ENCODE results near the gene COX5B.

COX5B gene

GRCh38 chr2:97645112-97645694 lies 659 bp upstream of the COX5B start:
- no peak for TF ChIP-seq GLIS3 (CRISPR knock-in tag; IDR thresholded peaks at IDR 0.05)
- TF ChIP-seq TSHZ2 (CRISPR knock-in tag; IDR thresholded peaks at IDR 0.05), result no peak
- TF ChIP-seq ZNF70 (CRISPR knock-in tag; IDR thresholded peaks at IDR 0.05), result no peak
- TF ChIP-seq SNAI2 (CRISPR knock-in tag; IDR thresholded peaks at IDR 0.05), result no peak
- no peak for TF ChIP-seq ZFP3 (CRISPR knock-in tag; IDR thresholded peaks at IDR 0.05)
- TF ChIP-seq CSDC2 (CRISPR knock-in tag; IDR thresholded peaks at IDR 0.05), result 0 out of 2 replicates have a peak, but pooled peaks have one; percentile 35

GRCh38 chr2:97646977-97647376 lies 1.1 kb downstream of the COX5B start:
- TF ChIP-seq ZFP30 (CRISPR knock-in tag; IDR thresholded peaks at IDR 0.05) (no peak), PATZ1 (CRISPR knock-in tag; IDR thresholded peaks at IDR 0.05; ENCODE audit: borderline replicate concordance) (no peak), ZNF70 (CRISPR knock-in tag; IDR thresholded peaks at IDR 0.05) (no peak), ESRRG (CRISPR knock-in tag; IDR thresholded peaks at IDR 0.05) (no peak), CSRNP3 (CRISPR knock-in tag; IDR thresholded peaks at IDR 0.05) (no peak), BACH2 (CRISPR knock-in tag; IDR thresholded peaks at IDR 0.05; ENCODE audit: borderline replicate concordance) (no peak), TOX (CRISPR knock-in tag; IDR thresholded peaks at IDR 0.05; ENCODE audit: borderline replicate concordance) (no peak), ISL1 (CRISPR knock-in tag; IDR thresholded peaks at IDR 0.05) (no peak), ZC3H10 (CRISPR knock-in tag; IDR thresholded peaks at IDR 0.05) (no peak), CSDC2 (CRISPR knock-in tag; IDR thresholded peaks at IDR 0.05) (no peak), TCF4 (CRISPR knock-in tag; IDR thresholded peaks at IDR 0.05; ENCODE audit: borderline replicate concordance) (no peak), RARB (CRISPR knock-in tag; IDR thresholded peaks at IDR 0.05) (no peak), ZFP3 (CRISPR knock-in tag; IDR thresholded peaks at IDR 0.05) (no peak), ZNF565 (CRISPR knock-in tag; conservative IDR thresholded peaks at IDR 0.05; ENCODE audit: low read depth) (no peak)
- ATAC-seq, result no peak

More at GRCh38 chr2:97645112-97645694, 659 bp upstream of the COX5B start:
- peak; percentile 56 for ATAC-seq

GRCh38 chr2:97651114-97651513 lies 5.3 kb downstream of the COX5B start:
- ATAC-seq, result no peak
- TF ChIP-seq BACH2 (CRISPR knock-in tag; IDR thresholded peaks at IDR 0.05; ENCODE audit: borderline replicate concordance) (no peak), ZNF70 (CRISPR knock-in tag; IDR thresholded peaks at IDR 0.05) (no peak), OSR1 (CRISPR knock-in tag; IDR thresholded peaks at IDR 0.05) (no peak), SNAI2 (CRISPR knock-in tag; IDR thresholded peaks at IDR 0.05) (no peak), TSHZ2 (CRISPR knock-in tag; IDR thresholded peaks at IDR 0.05) (no peak), ZFP3 (CRISPR knock-in tag; IDR thresholded peaks at IDR 0.05) (no peak), ZNF565 (CRISPR knock-in tag; conservative IDR thresholded peaks at IDR 0.05; ENCODE audit: low read depth) (no peak), TOX (CRISPR knock-in tag; IDR thresholded peaks at IDR 0.05; ENCODE audit: borderline replicate concordance) (no peak), PATZ1 (CRISPR knock-in tag; IDR thresholded peaks at IDR 0.05; ENCODE audit: borderline replicate concordance) (no peak), ARNTL (CRISPR knock-in tag; IDR thresholded peaks at IDR 0.05; ENCODE audit: borderline replicate concordance, low read depth) (no peak), CREB5 (CRISPR knock-in tag; IDR thresholded peaks at IDR 0.05; ENCODE audit: low read depth) (no peak), TCF4 (CRISPR knock-in tag; IDR thresholded peaks at IDR 0.05; ENCODE audit: borderline replicate concordance) (no peak), CSDC2 (CRISPR knock-in tag; IDR thresholded peaks at IDR 0.05) (no peak), ZFP30 (CRISPR knock-in tag; IDR thresholded peaks at IDR 0.05) (no peak), ZNF8 (CRISPR knock-in tag; IDR thresholded peaks at IDR 0.05) (no peak)

All from SK-N-SH treated with all-trans-retinoic acid at 6 μM for 48 hours (cell line).